Measurements from ENCODE around the gene HNRNPA3. TPM values are rescaled to one million over a fixed set of nuclear protein-coding genes. Genes with fewer than 3 reads are reported as not detected.

The HNRNPA3 gene
- total and polyA plus RNA-seq, 2 donors (not counting 3 experiments of a cell fraction or from before 2014, with no cell fraction given) = 57.5 to 316 TPM

DNA sequence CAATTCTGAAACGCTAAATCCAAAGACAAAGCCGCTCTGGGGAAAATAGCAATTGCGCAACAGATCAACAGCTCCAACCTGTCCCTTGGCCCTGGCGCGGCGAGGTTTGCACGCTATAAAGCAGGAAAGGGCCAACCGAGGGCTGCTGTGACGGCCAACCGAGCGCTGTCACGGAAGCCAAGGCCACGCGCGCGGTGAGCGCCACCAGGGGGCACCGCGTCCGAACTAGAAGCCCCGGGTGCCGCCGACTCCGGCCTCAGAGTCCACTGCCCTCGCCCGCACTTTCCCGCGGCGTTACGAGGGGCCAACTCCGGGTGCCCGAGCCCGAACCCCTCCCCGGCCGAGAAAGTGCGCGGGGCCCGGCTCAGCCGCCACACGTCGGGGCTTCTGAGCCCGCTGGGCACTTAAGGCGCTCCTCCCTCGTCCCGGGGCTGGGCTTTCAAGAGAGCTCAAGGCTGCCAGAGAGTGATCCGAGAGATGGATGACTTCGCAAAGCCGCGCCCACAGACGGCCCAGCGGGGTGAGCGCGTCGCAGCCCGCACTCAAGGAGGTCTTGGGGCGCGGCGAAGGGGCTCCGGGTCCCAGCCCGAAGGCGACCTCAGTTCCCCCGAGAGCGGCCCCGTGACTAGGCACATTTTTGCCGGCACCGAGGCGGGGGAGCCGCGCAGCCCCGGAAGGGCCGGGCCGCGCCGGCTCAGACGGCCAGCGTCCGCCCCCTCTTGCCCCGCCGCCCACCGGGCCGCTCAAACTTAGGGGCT is 51.0 kb downstream of the HNRNPA3 start:
- intact Hi-C loops (cut with micrococcal nuclease) (loop anchor here (1.0 to 5.0 kb wide), 13 partner anchors 9 to 1134 kb away; partner anchors contain the start of genes HNRNPA3 and HOXD8), dilution Hi-C loops (cut with MboI; ENCODE audit: extremely low pct_ligation_motif_present, low sequenced_read_pairs) (no loop called here)
- no peaks in the 10 kb centered on the region for H3K9me3 ChIP-seq (replicated peaks; ENCODE audit: control insufficient read depth, insufficient read depth, low read length)
- POLR2A ChIA-PET = interaction anchor here (0.7 to 2.9 kb wide), 8 partner anchors 9 to 1141 kb away, joined by 3 to 12 read pairs (median 4); partner anchors contain the start of genes HNRNPA3 and HOXD9
- H3K9ac ChIP-seq (replicated peaks; ENCODE audit: extremely low read depth, insufficient read depth, low read length) = peak overlapping the region; percentile 97
- peak overlapping the region; percentile 100 for H3K4me2 ChIP-seq (ENCODE audit: insufficient read depth, low read length)
- CTCF ChIA-PET = interaction anchor here (0.6 to 4.8 kb wide), 41 partner anchors 9 to 500 kb away, joined by 3 to 136 read pairs (median 5); partner anchors contain the start of genes AGPS and HNRNPA3
- no peaks in the 10 kb centered on the region for H3K27me3 ChIP-seq (ENCODE audit: control insufficient read depth in 2 of 2, insufficient read depth in 2 of 2, low read length in 2 of 2)
- peak; percentile 85 for FAIRE-seq
- H3K27ac ChIP-seq (ENCODE audit: insufficient read depth, low read depth, low read length) = peak overlapping the region; percentile 94
- peaks cover 0 to 2% of the 10 kb centered on the region in 2 experiments for H3K36me3 ChIP-seq (ENCODE audit: control insufficient read depth in 2 of 2, extremely low read depth in 1 of 2, insufficient read depth in 2 of 2, low read length in 2 of 2)
- peaks cover 56% of the 10 kb centered on the region for H3K79me2 ChIP-seq (ENCODE audit: control insufficient read depth, insufficient read depth, low read length)
- peaks cover 27% of the 10 kb centered on the region for H3K4me1 ChIP-seq (ENCODE audit: control insufficient read depth, extremely low read depth, insufficient read depth, low read length)
- H2AFZ ChIP-seq (ENCODE audit: low read depth, low read length) = peak overlapping the region; percentile 18
- H3K9me1 ChIP-seq (replicated peaks; ENCODE audit: control insufficient read depth, extremely low read depth, insufficient read depth, low read length) = no peaks in the 10 kb centered on the region
- TF ChIP-seq GATA2 (IDR thresholded peaks at IDR 0.05; ENCODE audit: insufficient read depth, insufficient read length, low read depth, low read length) (peak; percentile 22), FOS (IDR thresholded peaks at IDR 0.05; ENCODE audit: borderline replicate concordance, insufficient read depth, low read length) (no peak), MYC (IDR thresholded peaks at IDR 0.05; ENCODE audit: low read depth, low read length) (peak; percentile 95), JUN (IDR thresholded peaks at IDR 0.05; ENCODE audit: borderline replicate concordance, insufficient read depth, insufficient read length, low read depth) (no peak), EZH2 (IDR thresholded peaks at IDR 0.05; ENCODE audit: borderline replicate concordance, low read depth, low read length, severe bottlenecking) (no peak), POLR2A (IDR thresholded peaks at IDR 0.05; ENCODE audit: low read depth, low read length) (peak; percentile 84), POLR2AphosphoS5 (IDR thresholded peaks at IDR 0.05; ENCODE audit: insufficient read depth, low read depth, low read length) (peak; percentile 93), MAX (IDR thresholded peaks at IDR 0.05; ENCODE audit: insufficient read depth, insufficient read length) (peak; percentile 84)
- TF ChIP-seq, protein P1, sequence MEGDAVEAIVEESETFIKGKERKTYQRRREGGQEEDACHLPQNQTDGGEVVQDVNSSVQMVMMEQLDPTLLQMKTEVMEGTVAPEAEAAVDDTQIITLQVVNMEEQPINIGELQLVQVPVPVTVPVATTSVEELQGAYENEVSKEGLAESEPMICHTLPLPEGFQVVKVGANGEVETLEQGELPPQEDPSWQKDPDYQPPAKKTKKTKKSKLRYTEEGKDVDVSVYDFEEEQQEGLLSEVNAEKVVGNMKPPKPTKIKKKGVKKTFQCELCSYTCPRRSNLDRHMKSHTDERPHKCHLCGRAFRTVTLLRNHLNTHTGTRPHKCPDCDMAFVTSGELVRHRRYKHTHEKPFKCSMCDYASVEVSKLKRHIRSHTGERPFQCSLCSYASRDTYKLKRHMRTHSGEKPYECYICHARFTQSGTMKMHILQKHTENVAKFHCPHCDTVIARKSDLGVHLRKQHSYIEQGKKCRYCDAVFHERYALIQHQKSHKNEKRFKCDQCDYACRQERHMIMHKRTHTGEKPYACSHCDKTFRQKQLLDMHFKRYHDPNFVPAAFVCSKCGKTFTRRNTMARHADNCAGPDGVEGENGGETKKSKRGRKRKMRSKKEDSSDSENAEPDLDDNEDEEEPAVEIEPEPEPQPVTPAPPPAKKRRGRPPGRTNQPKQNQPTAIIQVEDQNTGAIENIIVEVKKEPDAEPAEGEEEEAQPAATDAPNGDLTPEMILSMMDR (IDR thresholded peaks at IDR 0.05; ENCODE audit: extremely low read depth in 1 of 2, insufficient read depth in 1 of 2, low read depth in 1 of 2, low read length in 2 of 2) = peak; percentile 91 to 98
- H3K4me3 ChIP-seq (replicated peaks in 1 of 3; ENCODE audit: insufficient read depth in 1 of 3, low read depth in 1 of 3, low read length in 3 of 3) = peak overlapping the region; percentile 79 to 98 (median 90)
- BruUV-seq (replicated peaks) = no TSS peak
- peaks cover 10% of the 10 kb centered on the region for H4K20me1 ChIP-seq (replicated peaks; ENCODE audit: control insufficient read depth, extremely low read depth, insufficient read depth, low read length)
- peak; percentile 97 for DNase-seq (ENCODE audit: low read depth, low spot score)

All from endothelial cell of umbilical vein (primary cell).